Activated gamma-delta T cell treated with anti-CD3 and anti-CD28 coated beads, Interleukin-2, amount 50 U/mL, for 16 hours (primary cell): ENCODE results near the gene SLC9A9.

Experiments
- DNase-seq: peaks from one replicate; pipeline ENCODE4 v3.0.0-alpha.2; 2020; ENCODE audit warnings: low read depth

Gene SLC9A9

DNA sequence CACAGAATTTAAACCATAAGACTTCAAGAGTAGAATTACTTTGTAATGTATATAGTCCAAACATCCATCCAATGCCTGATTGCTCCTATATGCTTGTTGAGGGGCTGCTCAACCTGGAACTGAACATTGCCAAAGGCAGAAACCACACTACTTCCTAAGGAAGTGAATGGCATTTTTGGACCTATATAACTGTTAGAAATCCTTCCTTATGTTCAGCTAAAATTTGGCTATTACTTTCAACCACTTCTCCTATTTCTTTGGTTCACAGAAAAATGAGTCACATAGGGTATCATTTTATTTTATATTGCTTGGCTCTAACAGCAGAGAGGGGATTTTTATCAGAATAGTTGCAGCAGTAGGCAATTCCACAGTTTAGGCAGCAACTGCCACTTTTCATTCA is 342.1 kb downstream of the SLC9A9 start:
- DNase-seq, result no peak

DNA sequence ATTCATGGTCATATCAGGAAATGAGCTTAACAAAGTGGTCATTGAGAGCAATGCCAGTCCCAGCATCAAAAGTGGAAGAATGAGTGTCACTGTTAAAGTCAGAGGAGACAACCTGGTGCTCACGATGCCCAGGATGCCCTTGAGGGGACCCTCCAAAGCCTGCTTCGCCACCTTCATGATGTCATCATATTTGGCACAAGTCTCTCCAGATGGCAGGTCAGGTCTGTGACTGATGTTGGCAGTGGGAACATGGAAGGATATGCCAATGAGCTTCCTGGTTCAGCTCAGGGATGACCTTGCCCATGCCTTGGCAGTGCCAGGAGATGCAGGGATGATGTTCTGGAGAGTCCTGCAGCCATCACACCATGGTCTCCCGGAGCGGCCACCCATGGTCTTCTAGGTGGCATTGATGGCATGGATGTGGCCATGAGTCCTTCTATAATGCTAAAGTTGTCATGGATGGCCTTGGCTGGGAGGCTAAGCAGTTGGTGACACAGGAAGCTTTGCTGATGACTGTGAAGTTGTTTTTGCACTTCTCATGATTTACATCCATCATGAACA is 344.9 kb downstream of the SLC9A9 start:
- DNase-seq, result no peak

DNA sequence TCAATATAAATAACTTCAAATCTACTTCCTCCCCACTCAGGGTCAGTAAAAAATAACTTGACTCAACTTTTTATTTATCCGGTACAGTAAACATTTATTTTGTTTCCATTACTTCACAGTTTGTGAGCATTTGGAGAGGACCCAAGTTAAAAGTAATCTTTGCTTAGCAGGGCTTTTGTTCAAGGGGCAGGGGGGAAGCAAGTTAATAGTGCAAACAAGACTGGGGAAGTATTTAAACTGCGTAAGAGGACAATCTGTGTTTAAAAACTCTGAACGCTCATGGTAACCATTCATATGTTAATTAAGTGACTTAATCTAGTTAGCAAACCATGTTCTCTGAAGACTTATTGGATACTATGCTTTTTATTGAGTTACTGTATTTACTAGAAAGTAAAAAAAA is 346.2 kb downstream of the SLC9A9 start:
- no peak for DNase-seq

DNA sequence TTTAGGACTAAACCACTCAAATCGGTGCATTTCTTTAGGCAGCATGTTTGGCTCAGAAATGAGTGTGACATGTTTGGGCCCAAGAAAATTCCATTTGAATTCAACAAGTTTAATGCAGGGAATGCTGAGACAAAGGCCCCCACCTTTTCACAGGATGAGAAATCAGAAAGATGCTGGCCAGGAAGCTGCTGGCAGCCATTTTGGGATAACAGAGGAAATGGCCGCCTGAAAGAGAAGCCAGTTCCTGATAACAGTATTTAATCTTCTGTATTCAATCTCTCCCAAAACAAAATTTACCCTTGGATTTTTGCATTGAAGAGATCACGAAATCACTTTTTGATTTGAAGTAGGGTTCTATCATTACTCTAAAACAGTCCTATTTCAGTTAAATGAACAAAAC is 350.9 kb downstream of the SLC9A9 start:
- DNase-seq, result no peak

DNA sequence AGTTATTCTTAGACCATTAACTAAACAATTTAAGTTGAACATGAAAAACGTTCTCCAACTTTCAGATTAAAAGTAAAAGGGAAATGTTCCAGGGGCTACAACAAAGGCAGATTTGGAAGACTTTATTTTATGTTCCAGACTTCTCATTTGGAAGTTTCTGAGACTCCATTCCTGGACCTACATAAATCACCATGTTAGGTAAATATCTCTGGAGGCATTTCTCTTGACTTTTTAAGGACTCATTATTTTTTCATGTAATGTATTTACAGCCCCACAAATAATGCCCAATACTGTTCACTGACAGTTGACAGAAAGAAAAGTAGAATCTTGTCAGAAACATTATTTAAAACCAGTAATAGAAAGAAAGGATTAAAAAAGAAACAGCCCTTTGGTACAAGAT is 352.1 kb downstream of the SLC9A9 start:
- no peak for DNase-seq

DNA sequence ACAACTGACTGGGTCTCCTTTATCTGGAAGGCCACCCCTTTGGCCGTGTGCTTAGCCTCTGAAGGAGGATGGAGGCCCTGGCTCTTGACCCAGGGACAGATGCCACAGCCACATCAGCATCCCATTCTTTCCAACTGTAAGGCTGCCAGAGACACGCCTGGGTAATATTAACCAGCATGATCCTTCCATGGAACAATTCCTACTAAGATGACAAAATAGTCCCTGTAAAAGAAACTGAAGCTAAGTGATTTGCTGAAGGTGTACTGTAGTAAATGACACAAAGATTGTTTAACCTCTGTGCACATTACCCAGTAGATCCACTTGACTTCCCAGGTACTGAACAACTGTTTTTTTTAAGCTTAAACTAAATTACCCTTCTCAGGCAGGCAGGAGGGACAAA is 352.7 kb downstream of the SLC9A9 start:
- no peak for DNase-seq

DNA sequence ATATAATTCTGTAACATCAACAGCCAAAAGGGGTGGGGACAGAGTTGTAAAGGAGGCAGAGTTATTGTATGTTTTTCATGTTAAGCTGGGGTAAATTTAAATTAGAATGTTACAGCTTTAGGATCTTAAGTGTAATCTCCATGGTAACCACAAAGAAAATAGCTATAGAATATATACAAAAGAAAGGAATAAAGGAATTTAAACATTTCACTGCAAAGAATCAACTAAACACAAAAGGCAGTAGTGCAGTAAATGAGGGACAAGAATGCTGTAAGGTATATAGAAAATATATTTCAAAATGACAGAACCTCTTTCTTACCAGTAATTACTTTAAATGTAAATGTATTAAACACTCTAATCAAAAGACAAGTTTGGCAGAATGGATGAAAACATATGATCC is 361.7 kb downstream of the SLC9A9 start:
- no peak for DNase-seq

DNA sequence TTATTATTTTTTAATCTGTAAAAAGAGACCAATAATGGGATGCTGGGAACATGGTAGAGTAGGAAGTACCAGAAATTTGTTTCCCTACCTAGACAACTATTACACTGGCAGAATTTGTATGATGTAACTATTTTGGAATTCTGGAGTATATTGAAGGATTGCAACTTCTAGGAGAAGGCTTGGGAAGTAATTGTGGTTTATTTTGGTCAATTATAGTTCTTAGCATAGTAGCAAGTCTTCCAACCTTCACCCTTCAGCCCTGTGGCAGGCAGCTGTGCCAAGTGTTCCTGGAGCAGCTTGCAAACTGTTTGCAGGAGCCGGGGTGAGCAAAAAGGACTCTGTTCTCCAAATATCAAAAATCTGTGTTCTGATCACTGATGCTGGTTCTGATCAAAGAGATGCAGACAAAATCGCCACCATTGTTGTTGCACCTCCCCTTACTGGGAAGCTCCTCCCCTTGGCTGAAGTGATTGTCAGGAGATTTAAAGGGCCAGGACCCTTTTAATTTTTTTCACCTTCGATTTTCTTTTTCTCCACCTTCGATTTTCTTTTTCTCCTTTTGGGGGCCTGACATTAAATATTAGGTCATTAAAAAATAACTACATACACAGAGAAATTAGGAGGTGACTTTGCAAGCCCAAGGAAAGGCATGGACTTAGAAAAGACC is 363.3 kb downstream of the SLC9A9 start:
- no peak for DNase-seq

DNA sequence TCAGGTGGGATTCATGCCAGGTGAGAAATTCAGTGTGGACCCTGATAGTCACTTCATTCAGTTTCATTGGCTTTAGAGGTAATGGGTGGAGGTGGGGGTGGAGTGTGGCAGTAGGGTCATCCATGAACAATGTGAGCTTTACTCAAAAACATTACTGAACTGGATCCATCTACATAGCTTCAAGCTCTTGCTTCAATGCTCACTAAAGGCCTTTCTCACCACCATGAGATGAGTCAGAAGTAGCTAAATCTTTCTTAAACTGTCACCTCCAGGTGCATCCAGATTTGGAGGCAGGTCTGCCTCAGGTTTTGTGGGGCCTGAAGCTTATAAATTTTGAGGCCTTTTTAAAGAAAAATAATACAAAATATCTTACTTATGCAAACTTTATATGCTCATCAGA is 365.1 kb downstream of the SLC9A9 start:
- no peak for DNase-seq

DNA sequence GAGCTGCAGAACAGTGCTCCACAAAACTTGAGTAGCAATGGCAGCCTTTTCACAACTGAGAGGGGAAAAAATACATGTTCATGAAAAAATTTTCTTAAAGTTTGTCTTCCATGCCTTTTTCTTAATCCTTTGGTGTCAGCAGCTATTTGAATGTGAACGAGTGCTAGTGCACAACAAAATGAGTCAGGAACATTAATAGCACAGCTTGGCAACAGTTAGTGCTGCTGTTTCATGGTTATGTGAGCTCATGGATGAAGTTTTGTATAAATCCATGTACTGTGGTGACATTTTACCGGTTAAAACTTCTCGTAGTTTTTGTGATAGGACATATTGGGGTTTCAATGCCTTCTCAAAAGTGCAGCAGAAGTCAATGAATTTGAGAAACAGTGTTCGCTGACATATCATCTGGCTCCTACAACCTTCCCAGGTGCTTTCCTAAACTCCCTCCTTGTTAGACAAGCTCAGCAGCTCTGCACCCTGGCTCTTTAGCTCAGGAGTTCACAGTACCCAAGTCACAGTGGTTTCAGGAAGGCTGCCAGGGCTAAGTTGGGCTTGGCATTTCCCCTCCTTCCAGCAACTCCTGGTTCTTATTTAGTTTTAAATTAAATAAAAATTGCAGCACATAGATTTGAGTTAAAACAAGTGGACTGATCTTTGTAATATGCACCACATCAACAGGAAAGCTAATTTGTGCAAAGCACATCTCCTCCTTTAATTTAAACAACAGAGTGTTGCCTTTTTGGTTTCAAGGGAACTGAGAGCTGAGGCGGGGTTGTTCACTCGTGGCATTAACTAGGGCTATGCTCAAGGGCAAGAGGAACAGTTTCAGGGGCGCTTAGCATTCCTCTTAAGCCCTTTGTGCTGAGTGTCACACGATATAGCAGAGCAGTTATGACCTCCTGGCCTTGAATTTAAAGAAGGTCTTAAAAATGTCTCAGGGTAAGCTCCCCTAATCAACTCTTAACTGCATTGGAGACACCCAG is 365.9 kb downstream of the SLC9A9 start:
- DNase-seq, result no peak

DNA sequence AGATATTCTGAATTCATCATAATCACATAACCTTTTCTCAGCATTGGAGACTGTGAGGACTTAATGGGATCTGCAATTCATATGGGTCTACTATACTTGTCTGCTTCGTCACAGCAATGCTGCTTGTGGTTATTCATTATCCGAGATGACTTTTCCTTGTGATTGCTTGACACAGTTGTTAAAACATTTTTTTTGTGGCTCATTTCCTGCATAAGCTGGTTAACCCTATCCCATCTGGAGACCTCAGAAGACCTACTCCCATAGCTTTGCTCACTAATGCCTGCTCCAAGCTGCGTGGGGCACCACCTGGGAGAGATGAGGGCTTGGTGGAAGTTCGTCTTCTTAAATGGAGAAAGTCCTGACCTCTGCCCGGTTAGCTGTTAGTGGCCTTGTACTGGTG is 367.9 kb downstream of the SLC9A9 start:
- DNase-seq, result no peak

DNA sequence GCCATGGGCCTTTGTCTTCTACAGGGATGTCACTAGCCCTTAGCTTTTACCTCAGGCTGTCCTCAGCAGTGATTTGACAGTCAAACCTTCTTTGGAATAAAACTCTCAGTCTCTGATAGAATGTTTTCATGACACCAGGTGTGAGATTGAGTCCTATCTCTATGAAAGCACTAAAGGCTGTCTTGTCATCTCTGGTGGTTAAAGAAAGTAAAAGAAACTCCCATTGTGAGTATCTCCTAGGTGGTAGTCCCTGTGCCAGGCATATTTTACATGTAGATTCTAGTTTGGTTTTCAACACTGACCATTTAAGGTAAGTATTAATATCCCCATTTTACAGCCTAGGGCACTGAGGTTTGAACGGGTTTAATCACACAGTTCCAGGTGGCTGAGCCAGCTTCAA is 368.5 kb downstream of the SLC9A9 start:
- DNase-seq, result no peak

DNA sequence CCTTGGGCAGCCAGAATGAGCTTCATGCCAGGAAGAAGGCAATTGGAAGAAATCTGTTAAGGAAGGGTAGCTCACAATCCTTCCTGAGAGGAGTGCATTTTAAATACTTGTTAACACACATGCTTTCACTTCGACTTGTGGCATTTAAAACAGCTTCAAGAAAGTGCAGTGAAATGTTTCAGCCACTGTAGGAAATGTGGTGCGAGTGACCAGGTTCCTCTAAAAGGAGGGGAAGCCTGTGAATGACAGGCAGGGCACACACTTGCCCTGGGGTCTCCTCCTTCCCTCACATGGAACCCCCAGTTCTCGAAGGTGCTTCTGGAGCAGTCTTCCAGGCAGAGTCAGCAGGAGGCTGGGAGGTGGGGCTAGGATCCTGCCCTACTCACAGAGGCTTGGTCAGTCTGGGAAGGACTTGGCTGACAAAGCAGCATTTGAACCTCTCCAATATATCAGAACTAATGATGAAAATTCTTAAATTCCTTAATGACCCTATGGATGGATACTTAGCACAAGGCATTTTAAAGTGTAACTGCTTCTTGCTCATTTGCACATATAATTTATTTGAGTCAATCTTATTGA is 370.1 kb downstream of the SLC9A9 start:
- DNase-seq, result no peak

DNA sequence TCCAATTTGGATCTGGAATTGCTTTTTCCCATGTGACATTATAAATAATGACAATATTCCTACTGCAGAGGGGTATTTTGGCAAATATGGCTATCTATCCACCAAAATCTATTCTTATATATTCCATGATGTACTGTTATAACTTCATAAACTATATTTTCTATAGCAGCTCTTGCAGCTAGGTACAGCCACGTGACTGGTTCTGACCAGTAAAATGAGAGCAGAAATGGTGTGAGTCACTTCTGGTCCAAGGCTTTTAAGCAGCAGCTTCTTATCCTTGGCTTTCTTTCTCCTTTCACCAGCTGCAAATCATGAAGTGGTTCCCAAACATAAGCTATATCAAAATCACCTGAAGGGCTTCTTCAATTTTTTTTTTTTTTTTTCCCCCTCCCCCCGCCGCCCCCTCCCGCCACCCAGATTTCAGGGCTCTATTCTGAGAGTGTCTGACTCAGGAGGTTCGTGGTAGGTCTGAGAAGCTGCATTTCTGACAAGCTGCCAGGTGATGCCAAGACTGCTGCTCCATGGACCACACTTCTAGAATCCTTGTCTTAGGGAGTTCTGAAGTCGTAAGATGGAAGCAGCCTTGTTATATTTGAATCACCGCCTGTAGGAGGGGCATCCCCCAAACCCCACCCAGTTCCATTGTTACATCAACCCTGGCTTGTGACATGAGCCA is 371.2 kb downstream of the SLC9A9 start:
- DNase-seq, result no peak

DNA sequence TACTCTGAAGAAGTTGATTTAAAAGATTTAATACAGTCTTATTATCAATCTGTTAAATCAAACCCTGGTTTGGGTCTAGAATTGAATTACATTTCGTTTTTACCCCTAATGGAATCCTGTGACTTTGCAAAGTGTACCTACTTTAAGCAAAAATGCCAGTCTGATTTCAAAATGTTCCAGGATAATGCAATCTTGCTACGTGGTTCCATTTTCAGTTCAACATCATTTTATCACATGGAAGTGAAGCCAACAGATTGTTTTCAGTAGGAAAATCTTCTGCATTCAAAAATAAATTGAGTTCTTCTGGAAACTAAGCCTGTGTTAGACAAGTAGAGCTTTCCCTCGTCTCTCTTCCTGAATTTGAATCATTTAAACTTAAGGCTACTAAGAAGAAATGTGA is 372.3 kb downstream of the SLC9A9 start:
- DNase-seq, result no peak

DNA sequence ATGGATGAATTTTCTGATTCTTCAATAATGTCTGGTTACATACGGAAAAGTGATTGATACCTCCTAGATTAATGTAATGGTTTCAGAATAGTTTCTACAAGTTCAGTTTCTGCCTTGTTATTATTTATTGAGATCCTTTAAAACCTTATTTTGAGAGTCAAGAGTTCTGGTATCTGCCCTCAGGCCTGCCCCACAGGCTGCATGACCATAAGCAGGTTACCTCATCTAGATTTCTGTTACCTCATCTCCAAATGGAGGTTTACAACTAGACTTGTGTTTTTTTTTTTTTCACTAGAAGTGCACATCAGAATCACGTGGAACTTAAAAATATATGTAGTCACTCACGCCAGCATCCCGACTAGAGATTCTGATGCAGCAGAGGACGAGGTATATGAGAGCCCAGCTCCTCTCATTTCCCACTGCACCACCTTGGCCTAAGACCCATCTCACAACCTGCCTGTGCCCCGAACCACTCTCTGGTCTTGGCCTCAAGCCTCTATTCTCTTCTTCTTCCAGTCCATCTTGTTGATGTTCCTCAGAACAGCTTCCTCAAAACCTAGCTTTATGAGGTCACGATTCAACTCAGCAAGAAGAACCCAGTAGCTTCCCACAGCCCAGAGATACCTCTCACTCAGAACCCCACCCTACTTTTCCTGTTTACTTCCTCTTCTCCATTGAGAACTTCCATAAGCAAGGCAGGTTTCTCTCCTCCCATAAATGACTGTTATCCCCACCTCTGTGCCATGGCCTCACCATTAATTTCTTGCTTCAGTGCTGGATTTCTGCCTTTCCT is 375.3 kb downstream of the SLC9A9 start:
- no peak for DNase-seq

DNA sequence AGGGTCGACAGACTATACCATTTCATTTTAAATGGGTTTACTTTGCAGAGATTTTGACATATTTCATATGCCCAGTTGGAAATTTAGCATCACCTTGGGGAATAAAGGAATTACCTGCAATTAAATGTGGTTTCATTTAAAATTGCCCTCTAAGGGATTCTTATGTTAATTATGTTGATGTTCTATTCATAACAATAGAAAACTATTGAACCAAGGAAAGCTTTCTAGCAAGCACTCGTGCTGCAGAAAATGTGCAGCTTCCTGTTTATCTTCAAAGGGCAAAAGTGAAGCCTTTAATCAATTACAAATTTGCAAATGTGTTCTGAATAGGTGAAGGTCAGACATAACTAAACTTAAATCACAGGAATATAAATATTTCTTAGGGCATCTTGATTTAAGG is 376.6 kb downstream of the SLC9A9 start:
- DNase-seq, result no peak

DNA sequence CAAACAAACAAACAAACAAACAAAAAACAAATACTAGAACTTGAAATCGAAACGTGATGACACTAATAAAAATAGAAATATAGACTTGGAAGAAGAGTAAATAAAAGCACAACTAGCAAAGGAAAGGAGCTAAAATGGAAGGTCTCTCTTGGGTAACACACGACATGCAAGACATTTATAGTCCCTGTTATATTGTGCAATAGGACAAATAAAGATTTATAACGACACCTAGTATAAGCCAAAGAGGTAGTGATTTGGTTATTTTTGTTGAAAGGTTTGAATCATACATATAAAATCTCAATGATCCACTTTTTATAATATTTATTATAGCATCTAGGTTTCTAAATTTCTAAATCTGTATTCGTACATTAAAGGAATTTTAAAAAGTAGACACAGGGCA is 379.1 kb downstream of the SLC9A9 start:
- no peak for DNase-seq

DNA sequence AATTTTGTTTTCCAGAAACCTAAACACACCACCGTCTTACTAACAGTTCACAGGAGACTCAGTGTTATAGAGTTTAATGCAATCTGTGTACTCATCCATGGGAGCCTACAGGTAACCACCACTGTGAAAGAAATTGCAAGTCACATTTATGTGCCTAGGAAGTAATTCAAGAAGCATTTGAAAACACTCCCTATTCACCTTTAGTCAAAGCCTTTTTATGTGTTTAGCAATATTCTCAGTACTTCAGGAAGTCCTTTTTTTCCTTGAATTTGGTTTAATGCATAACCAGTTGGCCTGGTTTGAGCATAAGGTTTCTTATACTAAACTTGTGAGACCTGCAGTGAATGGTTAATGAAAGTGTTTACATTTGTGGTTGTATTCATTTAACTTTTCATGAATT is 382.6 kb downstream of the SLC9A9 start:
- DNase-seq, result no peak

DNA sequence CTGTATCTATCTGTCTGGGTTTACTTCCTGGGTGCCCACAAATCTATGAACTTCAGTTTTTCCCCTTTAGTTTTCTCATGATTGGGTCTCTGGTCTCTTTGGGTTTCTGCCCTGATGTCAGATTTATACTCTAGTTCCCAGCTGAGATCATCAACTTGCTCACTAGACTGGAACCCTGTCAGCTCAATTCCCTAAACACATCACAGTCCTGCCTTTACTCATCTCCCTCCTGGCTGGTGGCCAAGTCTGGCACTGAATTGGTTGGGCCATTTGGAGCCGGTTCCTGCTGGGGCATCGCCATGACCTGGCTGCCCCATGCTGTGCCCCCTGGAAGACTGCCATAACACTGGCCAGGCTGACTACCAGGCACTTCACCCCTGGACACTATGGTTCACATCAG is 383.4 kb downstream of the SLC9A9 start:
- no peak for DNase-seq

DNA sequence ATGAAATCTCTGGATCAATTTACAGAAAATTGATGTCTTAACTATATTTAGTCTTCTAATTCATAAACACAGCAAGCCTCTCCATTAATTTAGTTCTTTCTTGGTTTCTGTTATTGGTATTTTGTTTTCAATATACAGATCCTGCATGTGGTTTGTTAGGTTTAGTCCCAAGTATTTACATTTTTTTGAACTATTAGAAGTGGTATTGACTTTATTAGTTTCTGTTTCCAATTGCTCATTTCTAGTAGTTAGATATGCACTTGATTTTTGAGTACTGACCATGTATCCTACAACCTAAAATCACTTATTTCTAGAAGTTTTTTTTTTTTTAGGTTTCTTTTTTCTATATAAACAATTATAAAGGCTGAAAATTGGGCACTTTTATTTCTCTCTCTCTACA is 392.8 kb downstream of the SLC9A9 start:
- no peak for DNase-seq
